Neural crest cell (in vitro differentiated cells): ENCODE results near the gene KIAA1549. TPM values are rescaled to one million over a fixed set of nuclear protein-coding genes. Genes with fewer than 3 reads are reported as not detected.
"Not testable (repeated sequence)": the region's sequence is repeated elsewhere in the genome, so short reads cannot be mapped to it uniquely, and the experiment has no call there.

Experiments used
- DNase-seq: peaks from one replicate; pipeline ENCODE4 v3.0.0; 2021; ENCODE audit warnings: low read depth, mixed read lengths, low spot score
- H3K27ac Mint-ChIP-seq: one replicate; pipeline ENCODE4 v1.8.0; 2021; ENCODE audit warnings: mild to moderate bottlenecking, mixed read lengths; ENCODE audit not compliant: unreplicated experiment
- H3K27me3 Mint-ChIP-seq: 2 replicates; pipeline ENCODE4 v1.8.0; 2021; ENCODE audit warnings: low read depth, mild to moderate bottlenecking, mixed read lengths
- H3K36me3 Mint-ChIP-seq: 2 replicates; pipeline ENCODE4 v1.8.0; 2021; ENCODE audit warnings: low read depth, mild to moderate bottlenecking, mixed read lengths
- H3K4me1 Mint-ChIP-seq: 2 replicates; pipeline ENCODE4 v1.8.0; 2021; ENCODE audit warnings: mixed read lengths
- H3K4me3 Mint-ChIP-seq: one replicate; pipeline ENCODE4 v1.8.0; 2021; ENCODE audit warnings: mild to moderate bottlenecking, mixed read lengths
- H3K9me3 Mint-ChIP-seq: 2 replicates; pipeline ENCODE4 v1.8.0; 2021; ENCODE audit warnings: mixed read lengths
- CTCF ChIP-seq: fragments of 200-600 bp; sonication (generic); conservative IDR thresholded peaks from 2 replicates; pipeline ENCODE4 v1.5.0; 2021; ENCODE audit warnings: antibody characterized with exemption, mild to moderate bottlenecking
- total RNA-seq: library from RNA; stranded (reverse); gene quantifications from 2 replicates; pipeline ENCODE4 v1.2.1, GENCODE V29; 2021

Gene KIAA1549
- total RNA-seq, 1 donor from 2014 or later, result 33.2 TPM

GRCh38 chr7:138948403-138948802 is 32.8 kb downstream of the KIAA1549 start:
- Mint-ChIP-seq H3K4me1 (peaks cover 43% of the 10 kb centered on the region), H3K9me3 (no peaks in the 10 kb centered on the region), H3K27ac (no peak overlapping the region), H3K36me3 (no peaks in the 10 kb centered on the region), H3K4me3 (no peak overlapping the region), H3K27me3 (no peaks in the 10 kb centered on the region)
- TF ChIP-seq CTCF, result no peak
- no peak for DNase-seq

- peak overlapping the region; percentile 65 for H3K27ac Mint-ChIP-seq
- peaks cover 3% of the 10 kb centered on the region for H3K36me3 Mint-ChIP-seq
- peaks cover 27% of the 10 kb centered on the region for H3K4me1 Mint-ChIP-seq
- DNase-seq, result no peak
- H3K9me3 Mint-ChIP-seq, result no peaks in the 10 kb centered on the region
- H3K4me3 Mint-ChIP-seq, result no peak overlapping the region
- no peaks in the 10 kb centered on the region for H3K27me3 Mint-ChIP-seq
- no peak for TF ChIP-seq CTCF
Observed at GRCh38 chr7:138945821-138946220, 35.4 kb downstream of the KIAA1549 start.

- Mint-ChIP-seq H3K4me3 (no peak overlapping the region), H3K27ac (no peak overlapping the region), H3K9me3 (no peaks in the 10 kb centered on the region), H3K36me3 (peaks cover 3% of the 10 kb centered on the region), H3K27me3 (no peaks in the 10 kb centered on the region), H3K4me1 (peaks cover 23% of the 10 kb centered on the region)
- no peak for TF ChIP-seq CTCF
- DNase-seq, result no peak
Observed at GRCh38 chr7:138945154-138945553, 36.0 kb downstream of the KIAA1549 start.

- Mint-ChIP-seq H3K27me3 (no peaks in the 10 kb centered on the region), H3K4me3 (no peak overlapping the region), H3K4me1 (peaks cover 23% of the 10 kb centered on the region), H3K27ac (no peak overlapping the region), H3K9me3 (no peaks in the 10 kb centered on the region), H3K36me3 (peaks cover 4% of the 10 kb centered on the region)
- TF ChIP-seq CTCF, result no peak
- DNase-seq, result no peak
Observed at GRCh38 chr7:138944592-138944991, 36.6 kb downstream of the KIAA1549 start.

GRCh38 chr7:138943061-138943460 is 38.1 kb downstream of the KIAA1549 start:
- Mint-ChIP-seq H3K36me3 (peaks cover 8% of the 10 kb centered on the region), H3K4me1 (peaks cover 15% of the 10 kb centered on the region), H3K9me3 (no peaks in the 10 kb centered on the region), H3K4me3 (no peak overlapping the region), H3K27me3 (no peaks in the 10 kb centered on the region), H3K27ac (peak overlapping the region; percentile 81)
- no peak for DNase-seq
- no peak for TF ChIP-seq CTCF

GRCh38 chr7:138941545-138941944 is 39.6 kb downstream of the KIAA1549 start:
- Mint-ChIP-seq H3K27ac (peak overlapping the region; percentile 69), H3K27me3 (no peaks in the 10 kb centered on the region), H3K36me3 (peaks cover 13% of the 10 kb centered on the region), H3K4me1 (peaks cover 9% of the 10 kb centered on the region), H3K9me3 (no peaks in the 10 kb centered on the region), H3K4me3 (no peak overlapping the region)
- DNase-seq, result no peak
- TF ChIP-seq CTCF, result no peak

- not testable (repeated sequence) for H3K27me3 Mint-ChIP-seq
Observed at GRCh38 chr7:138940602-138941001, 40.6 kb downstream of the KIAA1549 start.

More at GRCh38 chr7:138940602-138941001, 40.6 kb downstream of the KIAA1549 start:
- Mint-ChIP-seq H3K4me1 (peaks cover 11% of the 10 kb centered on the region), H3K36me3 (peaks cover 13% of the 10 kb centered on the region)
- DNase-seq, H3K9me3 Mint-ChIP-seq, H3K27ac Mint-ChIP-seq, H3K4me3 Mint-ChIP-seq: not testable (repeated sequence)
